Astrocyte of the spinal cord (primary cell): ENCODE measurements around the gene PAPPA.

ENCODE experiments used
- DNase-seq: peaks from one replicate; pipeline ENCODE4 v3.0.0; 2011; ENCODE audit warnings: low read depth, low spot score
- H3K4me3 ChIP-seq: 2 replicates; pipeline ENCODE4 v1.5.1; 2011; ENCODE audit warnings: low read depth, mild to moderate bottlenecking, low read length, moderate library complexity
- CTCF ChIP-seq: IDR thresholded peaks from 2 replicates; pipeline ENCODE4 v1.5.1; 2012; ENCODE audit warnings: low read depth, mild to moderate bottlenecking, low read length, inconsistent platforms
- in situ Hi-C: cut with HindIII; loops from 2 replicates; pipeline ENCODE4 v1.10.0; 2017; ENCODE audit warnings: low sequenced_read_pairs

PAPPA gene

DNA sequence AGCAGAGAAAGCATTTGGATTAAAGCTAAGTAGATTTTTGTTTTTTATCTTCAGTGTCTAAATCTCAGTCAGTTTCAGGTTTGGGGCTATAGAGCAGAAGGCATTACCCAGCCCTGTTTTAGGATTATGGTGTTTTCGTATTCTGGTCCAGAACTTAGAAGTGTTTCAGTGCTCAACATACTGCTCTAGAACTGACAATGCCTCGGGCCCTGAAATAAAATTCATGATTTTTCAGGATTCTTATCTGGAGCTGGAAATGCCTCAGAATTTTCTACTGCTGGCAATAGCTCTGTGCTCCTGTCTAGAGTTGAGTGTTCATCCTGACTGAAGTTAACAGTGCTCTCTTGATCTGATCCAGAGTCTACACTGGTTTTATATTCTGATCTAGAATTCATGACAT, 163.9 kb downstream of the PAPPA start:
- no peak for DNase-seq
- no peak overlapping the region for H3K4me3 ChIP-seq
- in situ Hi-C loops, result no loop called here
- TF ChIP-seq CTCF, result no peak

GRCh38 chr9:116318468-116319374, 165.1 kb downstream of the PAPPA start:
- H3K4me3 ChIP-seq, result no peak overlapping the region
- DNase-seq, result no peak
- in situ Hi-C loops, result no loop called here
- TF ChIP-seq CTCF, result no peak

DNA sequence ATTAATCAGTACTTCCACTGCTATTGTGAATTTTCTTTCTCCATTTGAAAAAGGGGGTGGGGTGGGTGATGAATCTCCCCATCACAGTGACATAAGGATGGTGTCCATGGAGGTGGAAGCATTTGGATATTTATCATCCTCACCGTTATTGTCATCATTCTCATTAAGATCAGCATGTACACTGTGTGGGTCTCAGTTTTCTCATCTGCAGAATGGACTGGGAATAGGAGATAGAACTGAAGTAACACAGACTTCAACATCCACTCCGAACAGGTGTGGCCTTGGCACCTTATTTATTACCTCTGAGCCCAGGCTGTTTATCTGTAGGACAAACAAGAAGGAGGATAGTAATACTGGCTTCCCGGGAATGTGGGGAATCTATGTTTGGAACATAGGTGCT, 165.9 kb downstream of the PAPPA start:
- TF ChIP-seq CTCF, result no peak
- in situ Hi-C loops, result no loop called here
- no peak overlapping the region for H3K4me3 ChIP-seq
- no peak for DNase-seq

- DNase-seq, result no peak
- no peak overlapping the region for H3K4me3 ChIP-seq
- in situ Hi-C loops, result no loop called here
- no peak for TF ChIP-seq CTCF
These were observed 166.7 kb downstream of the PAPPA start for GRCh38 chr9:116320290-116320689.

GRCh38 chr9:116322521-116322920, 168.9 kb downstream of the PAPPA start:
- no peak for DNase-seq
- TF ChIP-seq CTCF, result no peak
- H3K4me3 ChIP-seq, result no peak overlapping the region
- in situ Hi-C loops, result no loop called here

DNA sequence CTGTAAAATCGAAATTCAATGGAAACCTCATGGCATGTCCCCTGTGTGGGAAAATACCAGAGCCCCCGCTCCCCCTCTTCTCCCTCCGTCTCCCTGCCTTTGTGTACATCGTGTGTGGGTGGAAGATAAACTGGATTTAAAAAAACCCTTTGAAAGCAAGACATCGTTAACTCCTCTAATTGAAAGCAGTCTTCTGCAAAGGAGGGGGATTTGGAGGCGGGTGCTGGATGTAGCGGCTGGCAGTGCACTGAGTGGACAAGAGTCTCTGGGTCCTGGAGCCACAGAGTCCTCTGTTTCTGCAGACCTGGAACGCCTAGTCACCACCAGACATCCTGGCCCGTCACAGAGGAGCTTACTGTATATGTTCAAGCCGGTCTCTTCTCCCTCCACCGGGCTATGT, 169.4 kb downstream of the PAPPA start:
- H3K4me3 ChIP-seq, result no peak overlapping the region
- no peak for DNase-seq
- in situ Hi-C loops, result no loop called here
- TF ChIP-seq CTCF, result no peak
